Activated T-cell treated with anti-CD3 and anti-CD28 coated beads for 24 hours (primary cell): ENCODE results near the gene SPCS3.

ENCODE experiments used
- DNase-seq: peaks from one replicate; pipeline ENCODE4 v3.0.0-alpha.2; 2020; ENCODE audit warnings: low read depth

SPCS3 gene

GRCh38 chr4:176350671-176351070 lies 30.9 kb downstream of the SPCS3 start:
- DNase-seq: no peak

- DNase-seq: no peak
Observed at GRCh38 chr4:176354884-176355283, 35.1 kb downstream of the SPCS3 start.

DNA sequence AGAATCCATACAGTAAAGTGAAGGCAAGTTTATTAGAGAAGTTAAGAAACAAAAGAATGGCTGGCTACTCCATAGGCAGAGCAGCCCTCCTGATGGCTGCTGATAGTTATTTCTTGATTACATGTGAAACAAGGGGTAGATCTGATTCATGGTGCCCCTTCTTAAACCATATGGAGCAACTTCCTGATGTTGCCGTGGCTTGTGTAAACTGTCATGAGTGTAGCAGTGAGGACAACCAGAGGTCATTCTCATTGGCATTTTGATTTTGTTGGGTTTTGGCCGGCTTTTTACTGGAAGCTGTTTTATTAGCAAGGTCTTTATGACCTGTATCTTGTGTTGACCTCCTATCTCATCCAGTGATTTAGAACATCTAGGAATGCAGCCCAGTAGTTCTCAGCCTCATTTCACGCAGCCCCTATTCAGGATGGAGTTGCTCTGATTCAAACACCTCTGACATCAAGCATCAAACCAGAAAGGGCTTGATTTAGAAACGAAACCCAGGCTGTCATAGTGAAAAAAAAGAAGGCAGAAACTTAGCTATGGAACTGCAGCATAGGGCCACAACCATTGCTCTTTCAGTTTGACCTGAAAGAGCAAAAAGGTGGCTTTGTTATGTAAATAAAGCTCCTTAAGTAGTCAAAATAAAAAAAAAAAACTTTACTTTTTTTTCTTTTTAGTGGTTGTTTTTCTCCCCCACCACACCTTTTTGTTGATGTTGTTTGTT lies 37.8 kb downstream of the SPCS3 start:
- no peak for DNase-seq

GRCh38 chr4:176358083-176358469 lies 38.3 kb downstream of the SPCS3 start:
- DNase-seq: no peak

- no peak for DNase-seq
Observed at GRCh38 chr4:176359590-176359989, 39.8 kb downstream of the SPCS3 start.

- no peak for DNase-seq
Observed at GRCh38 chr4:176360446-176360845, 40.7 kb downstream of the SPCS3 start.

GRCh38 chr4:176363072-176363471 lies 43.3 kb downstream of the SPCS3 start:
- no peak for DNase-seq

- DNase-seq: no peak
Observed at GRCh38 chr4:176367771-176368465, 48.2 kb downstream of the SPCS3 start.

GRCh38 chr4:176376032-176376614 lies 56.4 kb downstream of the SPCS3 start:
- no peak for DNase-seq

DNA sequence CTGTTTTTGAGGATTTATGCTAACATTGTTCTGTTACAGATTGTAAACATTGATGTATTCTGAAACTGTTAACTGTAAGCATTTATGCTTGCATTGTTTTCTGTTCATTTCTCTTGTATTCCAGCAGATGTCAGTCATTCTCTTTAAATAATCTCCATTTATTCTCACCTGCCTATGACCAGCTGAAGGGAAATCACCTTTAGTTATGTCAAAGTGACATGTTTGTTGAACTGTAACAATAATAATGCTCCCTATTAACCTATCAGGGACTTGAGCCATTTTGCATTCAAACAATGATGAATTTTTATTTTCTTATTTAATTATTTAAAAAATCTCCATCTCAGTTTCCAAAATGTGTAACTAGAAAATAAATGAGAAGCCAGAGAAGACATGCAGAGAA lies 58.0 kb downstream of the SPCS3 start:
- no peak for DNase-seq

DNA sequence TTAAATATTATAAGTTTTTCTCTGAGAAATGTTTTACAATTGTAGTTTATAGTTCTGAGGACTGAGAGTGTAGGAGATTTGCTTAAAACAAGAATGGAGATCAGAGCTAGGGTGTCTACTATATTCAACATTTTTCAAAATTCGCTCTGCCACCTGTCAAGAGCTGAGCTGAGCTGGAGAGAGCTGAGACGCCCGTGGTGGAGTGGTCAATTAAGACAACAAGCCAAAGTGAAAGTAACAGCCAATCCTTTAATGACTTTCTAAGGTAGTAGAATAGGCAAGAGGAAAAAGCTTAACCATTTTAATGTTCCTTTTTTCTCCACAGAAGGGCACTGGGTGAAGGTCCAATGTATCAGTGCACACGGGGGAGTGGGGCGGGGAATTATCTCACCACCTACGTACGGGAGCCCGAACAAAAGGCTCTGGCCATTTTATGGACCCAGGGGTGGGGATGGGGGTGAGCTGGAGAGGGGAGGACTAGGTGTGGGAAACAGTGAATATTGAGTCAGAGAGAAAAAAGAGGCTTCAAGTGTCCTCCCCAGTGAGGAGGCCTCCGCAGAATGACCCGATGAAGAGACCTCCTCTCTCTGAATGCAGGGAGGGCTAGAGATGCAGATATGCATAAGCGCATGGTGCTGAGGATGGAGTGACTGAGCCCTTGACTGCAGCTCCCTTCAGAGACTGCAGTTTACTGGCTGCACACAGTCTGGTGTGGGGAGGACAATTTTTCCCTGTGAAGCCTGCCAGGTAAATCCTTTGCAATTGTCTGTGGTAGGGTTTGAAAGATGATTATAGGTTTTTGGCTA lies 60.8 kb downstream of the SPCS3 start:
- DNase-seq: no peak
